ENCODE data around the gene FBXW5. TPM values are rescaled to one million over a fixed set of nuclear protein-coding genes. Genes with fewer than 3 reads are reported as not detected.

The FBXW5 gene
- polyA plus RNA-seq: 0.56 and 2.2 TPM in 2 replicates

GRCh38 chr9:136944519-136945332, at the start of gene FBXW5, which contains the start of gene C8G:
Gene FBXW5 (minus strand): TSS chr9:136944738. CDS start chr9:136944083, 655 bp downstream.
Gene C8G (plus strand): TSS chr9:136945243. CDS start chr9:136945321, 78 bp downstream.

GRCh38 chr9:136991993-136992818, 47.7 kb upstream of the FBXW5 start, which contains the start of gene PAXX:
Gene PAXX (plus strand): TSS chr9:136992422. CDS start chr9:136992444, 22 bp downstream.

GRCh38 chr9:136982232-136983051, 37.9 kb upstream of the FBXW5 start, which contains the start of gene LCNL1:
Gene LCNL1 (plus strand): TSS chr9:136982993. CDS start chr9:136983587, 594 bp downstream.

GRCh38 chr9:136977223-136977622, 32.7 kb upstream of the FBXW5 start, which contains the start of gene PTGDS:
Gene PTGDS (plus strand): TSS chr9:136977504. CDS start chr9:136977579, 75 bp downstream.

GRCh38 chr9:136951541-136952320, 7.2 kb upstream of the FBXW5 start, which contains the start of gene LCN12:
Gene LCN12 (plus strand): TSS chr9:136952273. CDS start chr9:136952328, 55 bp downstream.

Other genes starting within 250 kb of the FBXW5 start
- gene DIPK1B, start 232.2 kb downstream of the FBXW5 start, polyA plus RNA-seq: 9.0 and 15.5 TPM in 2 replicates
- not detected in 2 replicates for gene LCN10, start 201.8 kb downstream of the FBXW5 start, polyA plus RNA-seq
- gene LCN6, start 196.2 kb downstream of the FBXW5 start, polyA plus RNA-seq: not detected in 2 replicates
- 1.1 TPM in 1 of 2 replicates, not detected in the other for gene LCN8, start 186.5 kb downstream of the FBXW5 start, polyA plus RNA-seq
- not detected in 2 replicates for gene LCN15, start 180.2 kb downstream of the FBXW5 start, polyA plus RNA-seq
- 91.0 and 93.8 TPM in 2 replicates for gene TMEM141, start 153.4 kb downstream of the FBXW5 start, polyA plus RNA-seq
- not detected in 2 replicates for gene CCDC183, start 148.4 kb downstream of the FBXW5 start, polyA plus RNA-seq
- 1.2 and 1.9 TPM in 2 replicates for gene RABL6, start 136.8 kb downstream of the FBXW5 start, polyA plus RNA-seq
- not detected in 2 replicates for gene AJM1, start 102.3 kb downstream of the FBXW5 start, polyA plus RNA-seq
- gene PHPT1, start 95.3 kb downstream of the FBXW5 start, polyA plus RNA-seq: 274 and 285 TPM in 2 replicates
- 0.12 and 0.14 TPM in 2 replicates for gene MAMDC4, start 92.4 kb downstream of the FBXW5 start, polyA plus RNA-seq
- 421 and 539 TPM in 2 replicates for gene EDF1, start 78.4 kb downstream of the FBXW5 start, polyA plus RNA-seq
- 1.1 and 1.4 TPM in 2 replicates for gene TRAF2, start 58.2 kb downstream of the FBXW5 start, polyA plus RNA-seq
- gene C8G, start 505 bp upstream of the FBXW5 start, polyA plus RNA-seq: 0.90 TPM in 1 of 2 replicates, not detected in the other
- gene LCN12, start 7.5 kb upstream of the FBXW5 start, polyA plus RNA-seq: not detected in 2 replicates
- 67.9 and 135 TPM in 2 replicates for gene PTGDS, start 32.8 kb upstream of the FBXW5 start, polyA plus RNA-seq
- not detected in 2 replicates for gene LCNL1, start 38.3 kb upstream of the FBXW5 start, polyA plus RNA-seq
- gene PAXX, start 47.7 kb upstream of the FBXW5 start, polyA plus RNA-seq: 4.7 TPM in 2 replicates
- gene CLIC3, start 51.8 kb upstream of the FBXW5 start, polyA plus RNA-seq: not detected in 2 replicates
- gene ABCA2, start 83.5 kb upstream of the FBXW5 start, polyA plus RNA-seq: 0.60 and 0.74 TPM in 2 replicates
- gene FUT7, start 87.3 kb upstream of the FBXW5 start, polyA plus RNA-seq: not detected in 2 replicates
- gene NPDC1, start 101.4 kb upstream of the FBXW5 start, polyA plus RNA-seq: 10.3 and 19.0 TPM in 2 replicates
- gene ENTPD2, start 109.3 kb upstream of the FBXW5 start, polyA plus RNA-seq: not detected in 2 replicates
- gene SAPCD2, start 125.8 kb upstream of the FBXW5 start, polyA plus RNA-seq: 0.24 TPM in 1 of 2 replicates, not detected in the other
- gene UAP1L1, start 132.8 kb upstream of the FBXW5 start, polyA plus RNA-seq: not detected in 2 replicates
- gene MAN1B1, start 142.2 kb upstream of the FBXW5 start, polyA plus RNA-seq: 5.7 and 15.4 TPM in 2 replicates
- gene DPP7, start 170.0 kb upstream of the FBXW5 start, polyA plus RNA-seq: 9.9 and 22.2 TPM in 2 replicates
- gene GRIN1, start 194.4 kb upstream of the FBXW5 start, polyA plus RNA-seq: 21.4 and 26.3 TPM in 2 replicates
- gene LRRC26, start 225.3 kb upstream of the FBXW5 start, polyA plus RNA-seq: not detected in 2 replicates
- gene TMEM210, start 227.3 kb upstream of the FBXW5 start, polyA plus RNA-seq: not detected in 2 replicates
- 0.71 TPM in 1 of 2 replicates, not detected in the other for gene ANAPC2, start 243.8 kb upstream of the FBXW5 start, polyA plus RNA-seq
- 7.4 and 25.2 TPM in 2 replicates for gene SSNA1, start 243.9 kb upstream of the FBXW5 start, polyA plus RNA-seq